ENCODE measurements around the gene CORO1C.
"Not testable (repeated sequence)": the region's sequence is repeated elsewhere in the genome, so short reads cannot be mapped to it uniquely, and the experiment has no call there.

The CORO1C gene

GRCh38 chr12:108731105-108731865 is at the start of gene CORO1C:
CORO1C (minus strand) TSS chr12:108731518; CDS start chr12:108701318, 30,200 bp downstream.
- DNase-seq, result peak; percentile 99

GRCh38 chr12:108779998-108780688 is 48.8 kb upstream of the CORO1C start:
- DNase-seq, result no peak

- DNase-seq, result no peak
Measured at GRCh38 chr12:108778053-108778452, 46.7 kb upstream of the CORO1C start.

GRCh38 chr12:108777156-108777555 is 45.8 kb upstream of the CORO1C start:
- no peak for DNase-seq

- peak; percentile 80 for DNase-seq
Measured at GRCh38 chr12:108773798-108774788, 42.8 kb upstream of the CORO1C start.

- DNase-seq, result no peak
Measured at GRCh38 chr12:108772891-108773797, 41.8 kb upstream of the CORO1C start.

GRCh38 chr12:108772247-108772646 is 40.9 kb upstream of the CORO1C start:
- peak; percentile 45 for DNase-seq

GRCh38 chr12:108771835-108772234 is 40.5 kb upstream of the CORO1C start:
- not testable (repeated sequence) for DNase-seq

GRCh38 chr12:108770963-108771362 is 39.6 kb upstream of the CORO1C start:
- no peak for DNase-seq

- DNase-seq, result no peak
Measured at GRCh38 chr12:108770269-108770829, 39.0 kb upstream of the CORO1C start.

- no peak for DNase-seq
Measured at GRCh38 chr12:108768591-108769500, 37.5 kb upstream of the CORO1C start.

- DNase-seq, result no peak
Measured at GRCh38 chr12:108766294-108766693, 35.0 kb upstream of the CORO1C start.

GRCh38 chr12:108765289-108765764 is 34.0 kb upstream of the CORO1C start:
- DNase-seq, result no peak

- DNase-seq, result no peak
Measured at GRCh38 chr12:108764540-108765288, 33.4 kb upstream of the CORO1C start.

- DNase-seq, result no peak
Measured at GRCh38 chr12:108761226-108761625, 29.9 kb upstream of the CORO1C start.

- DNase-seq, result no peak
Measured at GRCh38 chr12:108759924-108760323, 28.6 kb upstream of the CORO1C start.

- DNase-seq, result no peak
Measured at GRCh38 chr12:108757856-108758255, 26.5 kb upstream of the CORO1C start.

GRCh38 chr12:108756421-108756820 is 25.1 kb upstream of the CORO1C start:
- DNase-seq, result no peak

- no peak for DNase-seq
Measured at GRCh38 chr12:108755481-108755880, 24.2 kb upstream of the CORO1C start.

- DNase-seq, result no peak
Measured at GRCh38 chr12:108753976-108754375, 22.7 kb upstream of the CORO1C start.

Measured in NCI-H774 (cell line).